Naive thymus-derived CD4-positive, alpha-beta T cell (primary cell): ENCODE measurements around the gene SH3BP5. TPM values are rescaled to one million over a fixed set of nuclear protein-coding genes. Genes with fewer than 3 reads are reported as not detected.

Source experiments
- ATAC-seq: fragments of 150-1000 bp; cut with Tn5 transposase; 2 replicates; pipeline ENCODE4 v1.10.0; 2021; ENCODE audit warnings: mild to moderate bottlenecking, moderate library complexity
- CTCF ChIA-PET: fragments of 350-600 bp; sonication (Branson Sonifier 250); formaldehyde crosslinking; loops from one replicate; lab custom pipeline; 2021; ENCODE audit warnings: antibody characterized with exemption; lab: Charles Lee
- POLR2A ChIA-PET: fragments of 350-600 bp; sonication (Branson Sonifier 250); formaldehyde crosslinking; loops from one replicate; lab custom pipeline; 2021; ENCODE audit warnings: antibody characterized with exemption, inconsistent platforms; lab: Charles Lee
- DNase-seq, 9 donors: peaks; one replicate each; pipeline versions ENCODE4 v3.0.0 to v3.0.0-alpha.2; 2020 to 2022; ENCODE audit warnings: mixed read lengths in 1 of 9
- H3K27ac ChIP-seq: one replicate; pipeline ENCODE4 v1.7.0; 2013; ENCODE audit warnings: mild to moderate bottlenecking, low read depth, low read length, moderate library complexity
- H3K27me3 ChIP-seq, 2 donors: one replicate each; pipeline ENCODE4 v1.7.0; 2013; ENCODE audit warnings: low read length in 2 of 2, mild to moderate bottlenecking in 2 of 2, moderate library complexity in 2 of 2; ENCODE audit not compliant: control insufficient read depth in 2 of 2, insufficient read depth in 2 of 2
- H3K36me3 ChIP-seq, 3 experiments: 1 replicate in 2 of 3; 2 replicates in 1 of 3; pipeline ENCODE4 v1.7.0; 2013; ENCODE audit warnings: low read length in 3 of 3, mild to moderate bottlenecking in 3 of 3, moderate library complexity in 1 of 3; ENCODE audit not compliant: insufficient read depth in 3 of 3, control insufficient read depth in 2 of 3
- H3K4me1 ChIP-seq, 2 donors: one replicate each; pipeline ENCODE4 v1.7.0; 2013; ENCODE audit warnings: low read length in 2 of 2, mild to moderate bottlenecking in 2 of 2, moderate library complexity in 1 of 2; ENCODE audit not compliant: control insufficient read depth in 2 of 2, insufficient read depth in 2 of 2
- H3K4me3 ChIP-seq: 2 replicates; pipeline ENCODE4 v1.7.0; 2013; ENCODE audit warnings: mild to moderate bottlenecking, low read length
- H3K9me3 ChIP-seq, 3 experiments: 1 replicate in 2 of 3; 2 replicates in 1 of 3; pipeline ENCODE4 v1.7.0; 2013; ENCODE audit warnings: low read length in 3 of 3; ENCODE audit not compliant: control insufficient read depth in 2 of 3
- H3K27ac Mint-ChIP-seq, 9 donors: one replicate each; pipeline ENCODE4 v1.8.0; 2020 to 2022; ENCODE audit warnings: mixed read lengths in 9 of 9, mild to moderate bottlenecking in 8 of 9, moderate library complexity in 5 of 9, inconsistent platforms in 2 of 9
- H3K27me3 Mint-ChIP-seq, 5 donors: one replicate each; pipeline ENCODE4 v1.8.0; 2021 to 2022; ENCODE audit warnings: mixed read lengths in 5 of 5, mild to moderate bottlenecking in 1 of 5
- H3K36me3 Mint-ChIP-seq, 5 donors: one replicate each; pipeline ENCODE4 v1.8.0; 2020 to 2022; ENCODE audit warnings: mixed read lengths in 5 of 5, mild to moderate bottlenecking in 3 of 5, inconsistent platforms in 1 of 5
- H3K4me1 Mint-ChIP-seq, 7 donors: one replicate each; pipeline ENCODE4 v1.8.0; 2020 to 2022; ENCODE audit warnings: mixed read lengths in 7 of 7, mild to moderate bottlenecking in 3 of 7, inconsistent platforms in 1 of 7
- H3K4me3 Mint-ChIP-seq, 10 donors: one replicate each; pipeline ENCODE4 v1.8.0; 2020 to 2022; ENCODE audit warnings: mild to moderate bottlenecking in 10 of 10, mixed read lengths in 10 of 10, moderate library complexity in 6 of 10, inconsistent platforms in 2 of 10
- H3K9me3 Mint-ChIP-seq, 11 donors: one replicate each; pipeline ENCODE4 v1.8.0; 2020 to 2022; ENCODE audit warnings: mixed read lengths in 11 of 11, mild to moderate bottlenecking in 4 of 11, inconsistent platforms in 1 of 11, moderate library complexity in 1 of 11
- intact Hi-C, 2 donors: fragments of 100-400 bp; cut with micrococcal nuclease; formaldehyde crosslinking; loops; one replicate each; pipeline ENCODE4 v1.15.1; 2023
- polyA plus RNA-seq, 2 donors: library from polyadenylated mRNA; unstranded; fragments of 300-500 nt; fragmentation: Illumina TruSeq; gene quantifications; one replicate each; pipeline ENCODE4 v1.2.3, GENCODE V29; 2021
- total RNA-seq, 6 experiments: library from RNA in 5 of 6; stranded (reverse) in 5 of 6; gene quantifications; 1 replicate in 5 of 6; 2 replicates in 1 of 6; pipeline ENCODE4 v1.2.3 and lab custom pipeline; 2021 to 2026

Gene SH3BP5
- total and polyA plus RNA-seq, 7 experiments from 2014 or later = 18.5 to 64.7 (median 39.5) TPM

DNA sequence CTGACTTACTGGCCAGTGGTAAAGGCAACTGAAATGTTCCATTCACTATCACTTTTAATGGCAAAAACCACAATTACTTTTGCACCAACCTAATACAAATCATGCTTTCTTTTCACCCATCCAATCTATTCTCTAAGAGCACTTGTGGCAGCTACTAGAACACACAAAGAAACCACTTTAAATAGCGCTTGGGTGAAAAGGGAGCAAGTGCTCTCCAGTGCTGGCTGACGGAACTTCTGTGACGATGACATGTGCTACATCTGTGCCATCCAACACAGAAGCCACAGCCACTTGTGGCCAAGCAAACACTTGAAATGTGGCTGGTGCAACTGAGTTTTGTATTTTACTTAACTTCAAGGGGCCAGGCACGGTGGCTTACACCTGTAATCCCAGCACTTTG lies 18.9 kb downstream of the SH3BP5 start:
- Mint-ChIP-seq H3K36me3 (peaks cover 0 to 24% (median 12%) of the 10 kb centered on the region in 5 donors), H3K4me1 (peaks cover 42 to 93% (median 77%) of the 10 kb centered on the region in 7 donors), H3K27ac (peak overlapping the region in 6 of 9 donors; percentile 9 to 64 (median 56)), H3K4me3 (peak overlapping the region in 7 of 10 donors; percentile 6 to 55 (median 29)), H3K27me3 (no peaks in the 10 kb centered on the region), H3K9me3 (no peaks in the 10 kb centered on the region)
- Histone ChIP-seq H3K4me1 (peaks cover 58 to 62% of the 10 kb centered on the region in 2 donors), H3K4me3 (no peak overlapping the region), H3K36me3 (peaks cover 0 to 6% (median 0%) of the 10 kb centered on the region in 3 experiments), H3K9me3 (no peaks in the 10 kb centered on the region), H3K27ac (no peak overlapping the region), H3K27me3 (no peaks in the 10 kb centered on the region)
- POLR2A ChIA-PET = interaction anchor here (0.9 to 1.6 kb wide), 4 partner anchors 9 to 42 kb away, joined by 3 to 7 read pairs (median 4); no protein-coding TSS in a partner anchor
- CTCF ChIA-PET = interaction anchor here (1.9 kb wide), 1 partner anchor 45 kb away, joined by 7 read pairs; no protein-coding TSS in a partner anchor
- DNase-seq (peak in 6 of 9 donors; percentile 25 to 59 (median 40)), ATAC-seq (peak; percentile 78)
- intact Hi-C loops = loop anchor here in 1 of 2 donors (2.0 kb wide), 1 partner anchor 15 kb away; no protein-coding TSS in a partner anchor

DNA sequence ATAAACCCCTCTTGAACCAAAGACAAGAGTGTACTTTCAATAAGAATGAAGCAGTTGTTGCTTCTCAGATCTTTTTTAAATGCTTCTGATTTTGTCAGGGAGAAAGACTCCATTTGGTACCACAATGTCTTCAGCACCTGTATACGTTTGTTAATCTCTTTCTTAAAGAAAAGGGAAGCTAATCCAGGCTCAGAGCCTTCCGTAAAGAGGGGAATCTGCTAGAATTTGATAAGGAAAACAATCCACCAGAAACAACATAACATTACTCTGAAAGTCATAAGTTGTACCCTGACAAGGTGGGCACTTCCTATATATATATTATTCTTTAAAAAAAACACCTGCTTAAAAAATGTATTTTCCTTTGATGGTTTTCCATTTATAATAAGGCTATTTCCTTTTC lies 19.8 kb downstream of the SH3BP5 start:
- peak overlapping the region in 2 of 10 donors; percentile 43 to 51 for H3K4me3 Mint-ChIP-seq
- Histone ChIP-seq H3K4me1 (peaks cover 49 to 61% of the 10 kb centered on the region in 2 donors), H3K36me3 (peaks cover 0 to 6% (median 0%) of the 10 kb centered on the region in 3 experiments), H3K9me3 (no peaks in the 10 kb centered on the region), H3K4me3 (no peak overlapping the region), H3K27me3 (no peaks in the 10 kb centered on the region), H3K27ac (no peak overlapping the region)
- peaks cover 0 to 29% (median 12%) of the 10 kb centered on the region in 5 donors for H3K36me3 Mint-ChIP-seq
- POLR2A ChIA-PET = interaction anchor here (0.6 to 1.3 kb wide), 4 partner anchors 23 to 214 kb away, joined by 3 to 5 read pairs (median 4); no protein-coding TSS in a partner anchor
- CTCF ChIA-PET = interaction anchor here (0.7 to 1.9 kb wide), 2 partner anchors 24 to 44 kb away, joined by 3 to 7 read pairs; no protein-coding TSS in a partner anchor
- H3K27ac Mint-ChIP-seq = peak overlapping the region in 4 of 9 donors; percentile 31 to 72 (median 58)
- no peak for DNase-seq
- H3K27me3 Mint-ChIP-seq = no peaks in the 10 kb centered on the region
- intact Hi-C loops = loop anchor here in 1 of 2 donors (2.0 kb wide), 1 partner anchor 14 kb away; no protein-coding TSS in a partner anchor
- peaks cover 42 to 90% (median 80%) of the 10 kb centered on the region in 7 donors for H3K4me1 Mint-ChIP-seq
- H3K9me3 Mint-ChIP-seq = no peaks in the 10 kb centered on the region
- ATAC-seq = no peak

DNA sequence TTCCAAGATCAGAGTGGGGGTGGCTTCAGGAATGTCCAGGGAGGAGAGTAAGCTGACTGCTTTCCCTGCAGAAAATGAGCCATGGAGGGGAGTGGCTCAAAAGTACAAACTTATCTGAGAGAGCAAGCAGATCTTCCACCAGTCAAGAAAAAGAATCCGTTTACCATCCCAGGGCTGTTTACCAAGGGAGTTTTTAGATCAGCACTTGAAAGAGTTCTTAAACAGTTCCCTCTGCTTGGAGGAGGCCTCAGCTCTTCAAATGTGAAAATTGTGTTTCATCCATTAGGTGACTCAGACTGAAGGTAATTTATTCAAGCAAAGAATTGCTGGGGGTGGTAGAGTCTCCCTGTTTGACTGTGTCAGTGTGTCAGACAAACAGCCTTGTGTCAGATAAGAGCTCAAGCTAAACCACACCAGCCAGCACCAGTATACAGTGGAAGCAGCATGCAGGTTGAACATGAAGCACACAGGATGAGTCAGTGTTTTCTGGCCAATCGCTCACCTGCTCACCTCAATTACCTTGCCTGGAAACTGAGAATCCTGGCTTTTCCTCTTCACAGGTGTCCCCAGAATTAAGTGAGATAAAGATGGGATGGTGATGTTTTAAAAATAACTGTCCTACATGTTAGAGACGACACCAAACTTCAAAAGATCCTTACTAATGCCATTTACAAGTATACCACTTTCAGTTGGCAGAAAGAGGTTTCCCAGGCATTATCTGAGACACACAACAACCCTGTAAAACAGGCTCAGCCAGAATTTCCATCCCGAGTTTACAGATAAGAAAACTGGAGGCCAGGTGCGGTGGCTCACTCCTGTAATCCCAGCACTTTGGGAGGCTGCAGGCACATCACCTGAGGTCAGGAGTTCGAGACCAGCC lies 21.7 kb downstream of the SH3BP5 start:
- DNase-seq = peak in 4 of 9 donors; percentile 18 to 63 (median 47)
- ChIA-PET CTCF (interaction anchor here (0.9 to 1.3 kb wide), 2 partner anchors 43 to 67 kb away, joined by 3 to 4 read pairs; no protein-coding TSS in a partner anchor), POLR2A (interaction anchor here (0.6 to 3.2 kb wide), 10 partner anchors 9 to 94 kb away, joined by 3 to 18 read pairs (median 3); no protein-coding TSS in a partner anchor)
- no peak overlapping the region for H3K4me3 ChIP-seq
- no peaks in the 10 kb centered on the region for H3K9me3 ChIP-seq
- intact Hi-C loops = loop anchor here (1.0 to 2.0 kb wide), 9 partner anchors 10 to 68 kb away; partner anchors contain the start of gene SH3BP5 (in 2 of the 2)
- H3K4me1 ChIP-seq = peaks cover 50 to 53% of the 10 kb centered on the region in 2 donors
- Mint-ChIP-seq H3K36me3 (peaks cover 0 to 31% (median 13%) of the 10 kb centered on the region in 5 donors), H3K4me3 (peak overlapping the region in 8 of 10 donors; percentile 4 to 69 (median 44)), H3K9me3 (no peaks in the 10 kb centered on the region), H3K4me1 (peaks cover 37 to 74% (median 65%) of the 10 kb centered on the region in 7 donors), H3K27ac (peak overlapping the region in 7 of 9 donors; percentile 23 to 89 (median 70)), H3K27me3 (no peaks in the 10 kb centered on the region)
- H3K27ac ChIP-seq = no peak overlapping the region
- H3K27me3 ChIP-seq = no peaks in the 10 kb centered on the region
- peak; percentile 58 for ATAC-seq
- peaks cover 0 to 6% (median 0%) of the 10 kb centered on the region in 3 experiments for H3K36me3 ChIP-seq

DNA sequence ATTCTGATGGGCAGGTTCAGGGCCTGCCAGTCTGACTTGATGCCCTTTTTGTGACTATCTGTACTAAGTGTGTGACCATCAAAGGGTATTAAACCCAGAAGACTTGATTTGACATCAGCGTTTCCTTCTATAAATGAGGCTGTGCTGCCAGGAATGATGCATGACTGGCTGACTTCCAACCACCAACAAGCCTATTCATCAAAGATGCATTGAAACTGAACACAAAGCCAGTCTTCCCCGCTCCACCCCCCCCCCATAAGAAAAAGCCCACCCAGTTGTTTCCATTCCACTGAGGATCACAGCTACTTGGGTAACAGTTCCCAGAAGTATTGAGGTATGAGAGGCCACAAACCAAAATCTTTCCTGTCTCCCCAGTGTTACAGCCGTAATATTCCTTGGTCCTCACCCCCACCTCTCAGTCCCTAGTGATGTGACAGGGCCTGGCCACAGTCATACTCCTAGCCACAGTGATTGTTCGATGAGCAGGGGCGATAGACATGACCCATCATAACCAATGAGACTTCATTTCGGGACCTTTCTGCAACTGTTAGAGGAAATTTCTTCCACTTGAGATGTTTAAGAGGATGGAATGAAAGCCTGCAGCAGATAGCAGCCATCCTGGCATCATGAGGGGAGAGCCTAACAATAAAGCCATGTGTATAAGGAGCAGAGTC lies 22.6 kb downstream of the SH3BP5 start:
- Histone ChIP-seq H3K36me3 (peaks cover 0 to 6% (median 0%) of the 10 kb centered on the region in 3 experiments), H3K9me3 (no peaks in the 10 kb centered on the region), H3K27ac (no peak overlapping the region), H3K4me1 (peaks cover 44 to 52% of the 10 kb centered on the region in 2 donors), H3K27me3 (no peaks in the 10 kb centered on the region), H3K4me3 (no peak overlapping the region)
- intact Hi-C loops = loop anchor here (1.0 to 2.0 kb wide), 9 partner anchors 11 to 69 kb away; partner anchors contain the start of gene SH3BP5 (in 2 of the 2)
- H3K9me3 Mint-ChIP-seq = no peaks in the 10 kb centered on the region
- POLR2A ChIA-PET = interaction anchor here (0.6 to 3.2 kb wide), 7 partner anchors 10 to 95 kb away, joined by 3 to 18 read pairs (median 3); no protein-coding TSS in a partner anchor
- H3K27ac Mint-ChIP-seq = peak overlapping the region in 8 of 9 donors; percentile 23 to 89 (median 66)
- ATAC-seq = no peak
- H3K4me1 Mint-ChIP-seq = peaks cover 36 to 72% (median 63%) of the 10 kb centered on the region in 7 donors
- H3K4me3 Mint-ChIP-seq = peak overlapping the region in 6 of 10 donors; percentile 17 to 69 (median 46)
- CTCF ChIA-PET = interaction anchor here (1.3 kb wide), 1 partner anchor 68 kb away, joined by 3 read pairs; no protein-coding TSS in a partner anchor
- no peaks in the 10 kb centered on the region for H3K27me3 Mint-ChIP-seq
- H3K36me3 Mint-ChIP-seq = peaks cover 0 to 35% (median 19%) of the 10 kb centered on the region in 5 donors
- DNase-seq = no peak

DNA sequence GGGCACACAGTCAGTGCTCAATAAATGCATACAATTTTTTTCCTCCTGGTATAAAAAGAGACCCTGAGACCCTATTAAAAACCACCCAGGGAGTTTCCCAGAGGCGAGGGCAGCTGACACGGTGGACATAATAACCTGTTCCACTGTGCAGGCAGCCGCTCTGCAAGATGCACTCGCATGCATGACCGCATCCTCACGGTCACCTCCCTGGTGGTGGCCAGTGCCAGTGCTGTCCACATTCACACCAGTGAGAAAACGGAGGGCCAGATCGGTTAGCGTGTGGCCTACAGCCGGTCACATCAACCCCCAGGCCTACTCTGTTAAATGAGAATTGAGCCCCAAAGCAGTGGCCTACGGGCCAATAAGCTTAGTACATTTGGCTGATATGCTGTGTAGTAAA lies 24.8 kb downstream of the SH3BP5 start:
- peak overlapping the region in 1 of 10 donors; percentile 16 for H3K4me3 Mint-ChIP-seq
- H3K36me3 Mint-ChIP-seq = peaks cover 0 to 53% (median 36%) of the 10 kb centered on the region in 5 donors
- H3K4me1 Mint-ChIP-seq = peaks cover 40 to 74% (median 65%) of the 10 kb centered on the region in 7 donors
- peaks cover 0 to 21% (median 0%) of the 10 kb centered on the region in 3 experiments for H3K36me3 ChIP-seq
- no peaks in the 10 kb centered on the region for H3K27me3 Mint-ChIP-seq
- H3K27ac ChIP-seq = no peak overlapping the region
- ChIA-PET POLR2A (interaction anchor here (0.9 to 1.1 kb wide), 4 partner anchors 10 to 54 kb away, joined by 3 to 5 read pairs (median 4); no protein-coding TSS in a partner anchor), CTCF (no interaction called here)
- no peak for DNase-seq
- H3K9me3 Mint-ChIP-seq = no peaks in the 10 kb centered on the region
- ATAC-seq = no peak
- no peaks in the 10 kb centered on the region for H3K27me3 ChIP-seq
- no peak overlapping the region for H3K4me3 ChIP-seq
- no peaks in the 10 kb centered on the region for H3K9me3 ChIP-seq
- no peak overlapping the region for H3K27ac Mint-ChIP-seq
- H3K4me1 ChIP-seq = peaks cover 36 to 59% of the 10 kb centered on the region in 2 donors
- intact Hi-C loops = no loop called here
